Psoas muscle (tissue), 8 donors: ENCODE measurements around the gene HLA-DQA1. TPM values are rescaled to one million over a fixed set of nuclear protein-coding genes. Genes with fewer than 3 reads are reported as not detected.
A peak's percentile ranks its signal among the peaks of the same experiment; 100 is the strongest.

ENCODE experiments used
- ATAC-seq, 4 donors: fragments of 200-7000 bp; cut with Tn5 transposase; one replicate each; pipeline ENCODE4 v1.9.1; 2020; ENCODE audit warnings: moderate library complexity in 3 of 4, mild to moderate bottlenecking in 2 of 4
- DNase-seq, 2 donors: peaks; one replicate each; pipeline ENCODE4 v3.0.0-alpha.2; 2020
- H3K27ac ChIP-seq: fragments of 200-600 bp; one replicate; pipeline ENCODE4 v1.8.0; 2022
- H3K27me3 ChIP-seq, 3 donors: fragments of 200-600 bp in 1 of 3; one replicate each; pipeline versions ENCODE4 v1.6.1 to v1.8.0; 2013 to 2022; ENCODE audit warnings: low read length in 2 of 3, mild to moderate bottlenecking in 2 of 3, moderate library complexity in 1 of 3; ENCODE audit not compliant: insufficient read depth in 3 of 3
- H3K36me3 ChIP-seq, 2 donors: fragments of 200-600 bp in 1 of 2; one replicate each; pipeline versions ENCODE4 v1.6.1 to v1.8.0; 2013 to 2022; ENCODE audit warnings: low read depth in 1 of 2, mild to moderate bottlenecking in 1 of 2, moderate library complexity in 1 of 2; ENCODE audit not compliant: insufficient read depth in 1 of 2
- H3K4me1 ChIP-seq: fragments of 200-600 bp; one replicate; pipeline ENCODE4 v1.8.0; 2022
- H3K4me3 ChIP-seq: fragments of 200-600 bp; one replicate; pipeline ENCODE4 v1.8.0; 2022; ENCODE audit warnings: mild to moderate bottlenecking
- H3K9me3 ChIP-seq: fragments of 200-600 bp; one replicate; pipeline ENCODE4 v1.8.0; 2022
- WGBS, 3 donors: extraction: QIAGEN DNeasy Blood & Tissue Kit; methylation state at CpG; one replicate each; pipeline versions ENCODE4 v1.1.6 to v1.1.7; 2013; 5-methylcytosine and 5-hydroxymethylcytosine counted together
- intact Hi-C, 2 donors: fragments of 100-400 bp; cut with DNase I; formaldehyde crosslinking; loops; one replicate each; pipeline versions ENCODE4 v1.11.0 to v1.14.2; 2022
- polyA plus RNA-seq, 3 donors: library from polyadenylated mRNA; stranded (reverse); fragments of 200-250 nt; gene quantifications; one replicate each; pipeline ENCODE4 v1.2.3, GENCODE V29; 2013
- total RNA-seq, 4 donors: library from RNA; stranded (reverse); fragmentation: NEBNext Ultra II Directional in 2 of 4; extraction: Animal tissue kit (Norgen Biotek cat#: 25700) in 2 of 4; gene quantifications; one replicate each; pipeline versions ENCODE4 v1.2.1 to v1.2.4, GENCODE V29; 2021 to 2023
- TF ChIP-seq, protein P1 (sequence below): fragments of 200-600 bp; IDR thresholded peaks from one replicate; pipeline ENCODE4 v1.8.0; 2022; ENCODE audit warnings: antibody characterized with exemption
- donor health status: healthy with polysubstance abuse.
- donor health status: DM: no; HTN: no; CAD: no; lungs with moderate emphysema.
- donor health status: Bipolar disorder and iron deficiency.
- donor health status: healthy.
- donor health status: DM: yes; HTN: yes; CAD: no.
- donor health status: DM: no; HTN: no; CAD: no.
- donor health status: DM: no; HTN: no; CAD: no.
- donor health status: DM: yes; HTN: yes; CAD: no.

The HLA-DQA1 gene
- total and polyA plus RNA-seq, 7 donors = 1.3 to 7.8 (median 5.9) TPM

GRCh38 chr6:32658268-32658897, 21.2 kb downstream of the HLA-DQA1 start:
- TF ChIP-seq, protein P1, sequence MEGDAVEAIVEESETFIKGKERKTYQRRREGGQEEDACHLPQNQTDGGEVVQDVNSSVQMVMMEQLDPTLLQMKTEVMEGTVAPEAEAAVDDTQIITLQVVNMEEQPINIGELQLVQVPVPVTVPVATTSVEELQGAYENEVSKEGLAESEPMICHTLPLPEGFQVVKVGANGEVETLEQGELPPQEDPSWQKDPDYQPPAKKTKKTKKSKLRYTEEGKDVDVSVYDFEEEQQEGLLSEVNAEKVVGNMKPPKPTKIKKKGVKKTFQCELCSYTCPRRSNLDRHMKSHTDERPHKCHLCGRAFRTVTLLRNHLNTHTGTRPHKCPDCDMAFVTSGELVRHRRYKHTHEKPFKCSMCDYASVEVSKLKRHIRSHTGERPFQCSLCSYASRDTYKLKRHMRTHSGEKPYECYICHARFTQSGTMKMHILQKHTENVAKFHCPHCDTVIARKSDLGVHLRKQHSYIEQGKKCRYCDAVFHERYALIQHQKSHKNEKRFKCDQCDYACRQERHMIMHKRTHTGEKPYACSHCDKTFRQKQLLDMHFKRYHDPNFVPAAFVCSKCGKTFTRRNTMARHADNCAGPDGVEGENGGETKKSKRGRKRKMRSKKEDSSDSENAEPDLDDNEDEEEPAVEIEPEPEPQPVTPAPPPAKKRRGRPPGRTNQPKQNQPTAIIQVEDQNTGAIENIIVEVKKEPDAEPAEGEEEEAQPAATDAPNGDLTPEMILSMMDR = no peak
- ATAC-seq = no peak
- H3K27ac ChIP-seq = no peak overlapping the region
- no peaks in the 10 kb centered on the region for H3K9me3 ChIP-seq
- DNase-seq = no peak
- intact Hi-C loops = no loop called here
- no peak overlapping the region for H3K4me3 ChIP-seq
- 41 to 47% (median 46%) methylated on average over 6 of the region's 6 CpGs for WGBS, 3 donors
- H3K27me3 ChIP-seq = no peaks in the 10 kb centered on the region
- no peaks in the 10 kb centered on the region for H3K36me3 ChIP-seq
- H3K4me1 ChIP-seq = no peaks in the 10 kb centered on the region

DNA sequence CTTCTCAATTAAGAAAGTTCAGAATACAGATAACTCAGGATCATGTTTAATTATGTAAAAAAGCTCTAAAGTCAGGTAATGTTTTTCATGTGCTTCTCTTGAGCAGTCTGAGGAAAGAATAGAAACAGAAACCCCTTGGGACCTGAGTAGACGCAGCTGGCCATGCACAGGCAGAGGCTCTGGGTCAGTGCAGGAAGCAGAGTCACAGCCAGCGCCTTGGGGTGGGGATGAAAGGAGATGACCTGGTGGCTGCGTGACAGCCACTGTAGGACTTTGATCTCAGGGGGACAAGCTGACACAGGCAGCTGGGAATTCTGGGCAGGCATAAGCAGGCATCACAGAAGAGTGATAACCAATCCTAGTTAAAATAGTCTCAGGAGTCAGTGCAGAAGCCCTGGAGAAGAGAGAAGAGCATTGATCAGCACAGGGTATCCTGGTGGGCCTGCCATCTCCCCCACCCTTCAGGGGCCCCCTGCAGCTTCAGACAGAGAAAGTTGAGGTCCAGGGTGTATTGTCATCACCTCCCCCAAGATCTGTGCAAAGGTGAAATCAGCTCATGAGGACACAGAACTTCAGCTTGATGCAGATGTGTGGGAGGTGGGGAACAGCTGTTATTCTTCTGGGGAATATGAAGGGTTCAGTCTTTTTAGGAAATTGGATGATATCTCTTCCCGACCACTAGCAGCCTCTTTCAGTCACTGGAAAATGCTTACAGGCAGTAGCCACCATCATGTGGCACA, 22.8 kb downstream of the HLA-DQA1 start:
- peak in 1 of 2 donors; percentile 36 for DNase-seq
- TF ChIP-seq, protein P1 = no peak
- H3K36me3 ChIP-seq = no peaks in the 10 kb centered on the region
- H3K27ac ChIP-seq = no peak overlapping the region
- intact Hi-C loops = no loop called here
- no peak for ATAC-seq
- 26 to 37% (median 36%) methylated on average over 4 of the region's 4 CpGs for WGBS, 3 donors
- no peaks in the 10 kb centered on the region for H3K9me3 ChIP-seq
- no peaks in the 10 kb centered on the region for H3K4me1 ChIP-seq
- H3K27me3 ChIP-seq = peaks cover 0 to under 1% (median 0%) of the 10 kb centered on the region in 3 donors
- no peak overlapping the region for H3K4me3 ChIP-seq

- TF ChIP-seq, protein P1 = no peak
- Histone ChIP-seq H3K36me3 (no peaks in the 10 kb centered on the region), H3K27ac (no peak overlapping the region), H3K4me3 (no peak overlapping the region), H3K9me3 (no peaks in the 10 kb centered on the region), H3K27me3 (peaks cover 0 to 4% (median 0%) of the 10 kb centered on the region in 3 donors), H3K4me1 (no peaks in the 10 kb centered on the region)
- intact Hi-C loops = no loop called here
- WGBS, 3 donors = 68 to 95% (median 70%) methylated on average over 7 of the region's 7 CpGs
- ATAC-seq (no peak), DNase-seq (no peak)
Measured at GRCh38 chr6:32662099-32662498, 24.9 kb downstream of the HLA-DQA1 start.

DNA sequence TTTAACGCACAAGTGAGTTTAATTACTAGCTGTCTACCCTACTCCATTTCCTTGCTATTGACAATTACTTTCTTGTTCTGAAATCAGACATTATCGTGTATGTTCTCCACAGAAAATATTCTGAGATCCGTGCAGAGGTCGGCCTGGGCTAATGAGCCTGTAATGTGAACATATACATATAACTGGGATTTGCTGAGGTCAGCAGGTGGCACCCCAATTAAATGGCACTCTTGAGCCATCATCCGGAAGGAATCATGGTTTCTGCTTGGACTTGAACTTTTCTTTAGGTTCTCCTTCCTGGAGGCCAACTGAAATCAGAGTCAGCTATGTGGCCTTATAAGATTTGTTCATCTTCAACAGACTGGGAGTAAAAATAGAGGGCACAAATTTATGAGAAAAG, 25.6 kb downstream of the HLA-DQA1 start:
- WGBS, 3 donors = 72 to 95% (median 77%) methylated on average over 5 of the region's 5 CpGs
- no peak overlapping the region for H3K4me3 ChIP-seq
- TF ChIP-seq, protein P1 = no peak

More for the DNA sequence above, 25.6 kb downstream of the HLA-DQA1 start:
- intact Hi-C loops = no loop called here
- no peak for ATAC-seq
- no peak for DNase-seq
- Histone ChIP-seq H3K4me1 (no peaks in the 10 kb centered on the region), H3K27me3 (peaks cover 0 to 4% (median 0%) of the 10 kb centered on the region in 3 donors), H3K27ac (no peak overlapping the region), H3K36me3 (no peaks in the 10 kb centered on the region), H3K9me3 (no peaks in the 10 kb centered on the region)
